HG03045 (cell line): ENCODE results near the gene GPC3.

Source experiments
- ATAC-seq: cut with Tn5 transposase; IDR thresholded peaks from one replicate; pipeline ENCODE4 v1.9.1; 2021; ENCODE audit warnings: mild to moderate bottlenecking, moderate library complexity; ENCODE audit not compliant: unreplicated experiment

Gene GPC3

GRCh38 chrX:133611676-133612075 is 373.7 kb downstream of the GPC3 start:
- no peak for ATAC-seq

GRCh38 chrX:133610056-133610455 is 375.3 kb downstream of the GPC3 start:
- ATAC-seq = no peak

- ATAC-seq = no peak
Observed at GRCh38 chrX:133609166-133609565, 376.2 kb downstream of the GPC3 start.

GRCh38 chrX:133608406-133608805 is 377.0 kb downstream of the GPC3 start:
- ATAC-seq = no peak

GRCh38 chrX:133607419-133608348 is 377.7 kb downstream of the GPC3 start:
- ATAC-seq = no peak

- no peak for ATAC-seq
Observed at GRCh38 chrX:133606990-133607389, 378.4 kb downstream of the GPC3 start.

- ATAC-seq = no peak
Observed at GRCh38 chrX:133604801-133605200, 380.6 kb downstream of the GPC3 start.

- ATAC-seq = no peak
Observed at GRCh38 chrX:133602881-133603280, 382.5 kb downstream of the GPC3 start.

- no peak for ATAC-seq
Observed at GRCh38 chrX:133601116-133601515, 384.3 kb downstream of the GPC3 start.

GRCh38 chrX:133600536-133600935 is 384.9 kb downstream of the GPC3 start:
- no peak for ATAC-seq

- no peak for ATAC-seq
Observed at GRCh38 chrX:133598601-133599335, 386.6 kb downstream of the GPC3 start.

GRCh38 chrX:133594156-133594555 is 391.2 kb downstream of the GPC3 start:
- no peak for ATAC-seq

- no peak for ATAC-seq
Observed at GRCh38 chrX:133593531-133593930, 391.9 kb downstream of the GPC3 start.

GRCh38 chrX:133590703-133591505 is 394.5 kb downstream of the GPC3 start:
- ATAC-seq = no peak

GRCh38 chrX:133588827-133589226 is 396.6 kb downstream of the GPC3 start:
- no peak for ATAC-seq

GRCh38 chrX:133587818-133588217 is 397.6 kb downstream of the GPC3 start:
- no peak for ATAC-seq

GRCh38 chrX:133587071-133587470 is 398.3 kb downstream of the GPC3 start:
- no peak for ATAC-seq

GRCh38 chrX:133586443-133586842 is 399.0 kb downstream of the GPC3 start:
- no peak for ATAC-seq

- no peak for ATAC-seq
Observed at GRCh38 chrX:133583825-133584224, 401.6 kb downstream of the GPC3 start.

- ATAC-seq = no peak
Observed at GRCh38 chrX:133580625-133581024, 404.8 kb downstream of the GPC3 start.

- ATAC-seq = no peak
Observed at GRCh38 chrX:133579631-133580030, 405.8 kb downstream of the GPC3 start.
